GM06990 (cell line): ENCODE data around the gene CRIP3.

Experiments used
- DNase-seq: peaks from one replicate; pipeline ENCODE4 v3.0.0-alpha.2; 2011; ENCODE audit not compliant: insufficient read length; ENCODE audit errors: extremely low read depth
- H3K27me3 ChIP-seq: replicated peaks from 2 replicates; pipeline ENCODE4 v1.6.0; 2011; ENCODE audit warnings: low read length; ENCODE audit not compliant: control insufficient read depth, insufficient read depth
- H3K36me3 ChIP-seq: 2 replicates; pipeline ENCODE4 v1.5.1; 2011; ENCODE audit warnings: low read length; ENCODE audit not compliant: control insufficient read depth, insufficient read depth
- H3K4me3 ChIP-seq: replicated peaks from 2 replicates; pipeline ENCODE4 v1.5.1; 2011; ENCODE audit warnings: low read depth, mild to moderate bottlenecking, control low read depth, low read length
- CTCF ChIP-seq: IDR thresholded peaks from 2 replicates; pipeline ENCODE4 v1.5.1; 2011; ENCODE audit warnings: low read length, control low read depth, mild to moderate bottlenecking, inconsistent platforms; ENCODE audit not compliant: insufficient read depth, poor library complexity, severe bottlenecking

CRIP3 gene

GRCh38 chr6:43257367-43258145, 51.1 kb downstream of the CRIP3 start:
- no peak for DNase-seq

GRCh38 chr6:43256670-43257366, 51.8 kb downstream of the CRIP3 start:
- no peak for TF ChIP-seq CTCF
- no peak for DNase-seq
- Histone ChIP-seq H3K27me3 (no peaks in the 10 kb centered on the region; the same call in 1 of the 2 replicates), H3K36me3 (no peaks in the 10 kb centered on the region), H3K4me3 (no peak overlapping the region)

More at GRCh38 chr6:43257367-43258145, 51.1 kb downstream of the CRIP3 start:
- H3K36me3 ChIP-seq, result no peaks in the 10 kb centered on the region
- no peak overlapping the region for H3K4me3 ChIP-seq
- no peak for TF ChIP-seq CTCF
- no peaks in the 10 kb centered on the region; the same call in 1 of the 2 replicates for H3K27me3 ChIP-seq
